ENCODE data around the gene TIGD2. TPM values are rescaled to one million over a fixed set of nuclear protein-coding genes. Genes with fewer than 3 reads are reported as not detected.

TIGD2 gene
- total and polyA plus RNA-seq, 2 of the 13 experiments (the other 11 are each of a cell fraction or from before 2014, with no cell fraction given) = 3.1 to 15.5 TPM

DNA sequence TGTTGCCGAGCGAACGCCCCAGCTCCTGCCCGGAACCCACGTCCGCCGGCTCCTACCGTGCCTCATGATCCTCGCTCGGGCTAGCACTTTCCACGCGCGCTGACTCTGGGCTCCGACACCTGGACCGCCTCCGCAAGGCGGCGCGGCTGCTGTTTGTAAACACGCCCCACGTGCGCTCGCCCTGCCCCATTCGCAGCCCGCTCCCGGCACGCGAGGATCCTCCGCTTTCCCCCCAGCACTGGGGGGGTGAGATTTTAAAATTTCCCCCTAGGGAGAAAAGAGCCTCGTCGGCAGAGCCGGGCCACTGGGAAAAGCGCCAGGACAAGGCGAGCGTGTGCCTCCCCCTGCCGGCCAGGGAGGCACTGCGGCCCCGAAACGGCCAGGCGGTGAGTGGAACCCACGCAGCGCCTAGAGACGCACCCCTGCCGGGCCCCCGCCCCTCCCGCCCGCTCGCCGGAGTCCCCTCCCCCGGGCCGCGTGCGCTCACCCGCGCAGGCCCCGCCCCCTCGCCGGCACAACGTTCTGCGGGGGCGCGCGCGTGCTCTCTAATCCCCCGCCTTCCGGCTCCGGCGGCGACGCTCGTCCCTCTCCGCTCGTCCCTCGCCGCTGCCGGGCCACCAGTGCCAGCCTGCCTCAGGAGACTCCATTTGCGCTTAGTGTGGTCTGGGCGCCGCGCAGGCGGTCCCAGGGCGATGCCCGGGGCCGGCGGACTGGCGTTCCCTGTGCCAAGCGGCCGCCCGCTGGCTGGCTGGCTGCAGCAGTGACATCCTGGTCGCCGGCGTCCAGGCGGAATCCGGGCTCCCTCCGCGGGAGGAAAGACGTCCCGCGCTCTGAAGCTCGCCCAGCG, at the start of gene TIGD2 (continued):
- TF ChIP-seq, protein P1, sequence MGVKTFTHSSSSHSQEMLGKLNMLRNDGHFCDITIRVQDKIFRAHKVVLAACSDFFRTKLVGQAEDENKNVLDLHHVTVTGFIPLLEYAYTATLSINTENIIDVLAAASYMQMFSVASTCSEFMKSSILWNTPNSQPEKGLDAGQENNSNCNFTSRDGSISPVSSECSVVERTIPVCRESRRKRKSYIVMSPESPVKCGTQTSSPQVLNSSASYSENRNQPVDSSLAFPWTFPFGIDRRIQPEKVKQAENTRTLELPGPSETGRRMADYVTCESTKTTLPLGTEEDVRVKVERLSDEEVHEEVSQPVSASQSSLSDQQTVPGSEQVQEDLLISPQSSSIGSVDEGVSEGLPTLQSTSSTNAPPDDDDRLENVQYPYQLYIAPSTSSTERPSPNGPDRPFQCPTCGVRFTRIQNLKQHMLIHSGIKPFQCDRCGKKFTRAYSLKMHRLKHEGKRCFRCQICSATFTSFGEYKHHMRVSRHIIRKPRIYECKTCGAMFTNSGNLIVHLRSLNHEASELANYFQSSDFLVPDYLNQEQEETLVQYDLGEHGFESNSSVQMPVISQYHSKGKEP (CRISPR knock-in tag; IDR thresholded peaks at IDR 0.05) = 0 out of 2 replicates have a peak, but pooled peaks have one; percentile 67
- TF ChIP-seq FOXK1 (CRISPR knock-in tag; IDR thresholded peaks at IDR 0.05; ENCODE audit: borderline replicate concordance, low read depth) = peak; percentile 81; the same call in 1 of the 2 replicates
- no peak for TF ChIP-seq ZNF678 (CRISPR knock-in tag; IDR thresholded peaks at IDR 0.05)
- TF ChIP-seq HES4 (CRISPR knock-in tag; IDR thresholded peaks at IDR 0.05; ENCODE audit: borderline replicate concordance) = peak; percentile 47
- TF ChIP-seq ZNF891 (CRISPR knock-in tag; IDR thresholded peaks at IDR 0.05) = peak; percentile 64; the same call in 1 of the 2 replicates
- no peak for TF ChIP-seq SETDB1 (CRISPR knock-in tag; IDR thresholded peaks at IDR 0.05; ENCODE audit: borderline replicate concordance)
- peak; percentile 15 for TF ChIP-seq KLF12 (CRISPR knock-in tag; IDR thresholded peaks at IDR 0.05; ENCODE audit: borderline replicate concordance)
- peak; percentile 93 for TF ChIP-seq BATF2 (CRISPR knock-in tag; IDR thresholded peaks at IDR 0.05)
- peak; percentile 67; the same call in 1 of the 2 replicates for TF ChIP-seq GPN1 (CRISPR knock-in tag; IDR thresholded peaks at IDR 0.05; ENCODE audit: borderline replicate concordance)
- TF ChIP-seq SMAD1 (CRISPR knock-in tag; IDR thresholded peaks at IDR 0.05; ENCODE audit: borderline replicate concordance, low read depth) = 0 out of 2 replicates have a peak, but pooled peaks have one; percentile 55
- no peak for TF ChIP-seq HNF4A (CRISPR knock-in tag; IDR thresholded peaks at IDR 0.05)
- 0 out of 2 replicates have a peak, but pooled peaks have one; percentile 18 for TF ChIP-seq ZFP1 (CRISPR knock-in tag; IDR thresholded peaks at IDR 0.05)
- peak; percentile 73; the same call in 1 of the 2 replicates for TF ChIP-seq AHR (CRISPR knock-in tag; IDR thresholded peaks at IDR 0.05)
- TF ChIP-seq SIN3A (IDR thresholded peaks at IDR 0.05; ENCODE audit: borderline replicate concordance, low read depth, low read length) = peak; percentile 20; the same call in 1 of the 2 replicates
- peak; percentile 45; the same call in 1 of the 2 replicates for TF ChIP-seq ZNF784 (CRISPR knock-in tag; IDR thresholded peaks at IDR 0.05; ENCODE audit: borderline replicate concordance)
- peak; percentile 78; the same call in 1 of the 2 replicates for TF ChIP-seq ZNF224 (CRISPR knock-in tag; IDR thresholded peaks at IDR 0.05)
- TF ChIP-seq, protein P2, sequence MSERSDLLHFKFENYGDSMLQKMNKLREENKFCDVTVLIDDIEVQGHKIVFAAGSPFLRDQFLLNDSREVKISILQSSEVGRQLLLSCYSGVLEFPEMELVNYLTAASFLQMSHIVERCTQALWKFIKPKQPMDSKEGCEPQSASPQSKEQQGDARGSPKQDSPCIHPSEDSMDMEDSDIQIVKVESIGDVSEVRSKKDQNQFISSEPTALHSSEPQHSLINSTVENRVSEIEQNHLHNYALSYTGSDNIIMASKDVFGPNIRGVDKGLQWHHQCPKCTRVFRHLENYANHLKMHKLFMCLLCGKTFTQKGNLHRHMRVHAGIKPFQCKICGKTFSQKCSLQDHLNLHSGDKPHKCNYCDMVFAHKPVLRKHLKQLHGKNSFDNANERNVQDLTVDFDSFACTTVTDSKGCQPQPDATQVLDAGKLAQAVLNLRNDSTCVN (CRISPR knock-in tag; IDR thresholded peaks at IDR 0.05; ENCODE audit: borderline replicate concordance) = 0 out of 2 replicates have a peak, but pooled peaks have one; percentile 18
- peak; percentile 46; the same call in 1 of the 2 replicates for TF ChIP-seq ZNF124 (CRISPR knock-in tag; IDR thresholded peaks at IDR 0.05)
- TF ChIP-seq, protein P3, sequence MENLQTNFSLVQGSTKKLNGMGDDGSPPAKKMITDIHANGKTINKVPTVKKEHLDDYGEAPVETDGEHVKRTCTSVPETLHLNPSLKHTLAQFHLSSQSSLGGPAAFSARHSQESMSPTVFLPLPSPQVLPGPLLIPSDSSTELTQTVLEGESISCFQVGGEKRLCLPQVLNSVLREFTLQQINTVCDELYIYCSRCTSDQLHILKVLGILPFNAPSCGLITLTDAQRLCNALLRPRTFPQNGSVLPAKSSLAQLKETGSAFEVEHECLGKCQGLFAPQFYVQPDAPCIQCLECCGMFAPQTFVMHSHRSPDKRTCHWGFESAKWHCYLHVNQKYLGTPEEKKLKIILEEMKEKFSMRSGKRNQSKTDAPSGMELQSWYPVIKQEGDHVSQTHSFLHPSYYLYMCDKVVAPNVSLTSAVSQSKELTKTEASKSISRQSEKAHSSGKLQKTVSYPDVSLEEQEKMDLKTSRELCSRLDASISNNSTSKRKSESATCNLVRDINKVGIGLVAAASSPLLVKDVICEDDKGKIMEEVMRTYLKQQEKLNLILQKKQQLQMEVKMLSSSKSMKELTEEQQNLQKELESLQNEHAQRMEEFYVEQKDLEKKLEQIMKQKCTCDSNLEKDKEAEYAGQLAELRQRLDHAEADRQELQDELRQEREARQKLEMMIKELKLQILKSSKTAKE (CRISPR knock-in tag; IDR thresholded peaks at IDR 0.05; ENCODE audit: borderline replicate concordance) = peak; percentile 50; the same call in 1 of the 2 replicates
- peak; percentile 84 for TF ChIP-seq ZNF777 (CRISPR knock-in tag; IDR thresholded peaks at IDR 0.05)

All from HepG2 (cell line).